PC-3 (cell line): ENCODE data around the gene TNNT1.

ENCODE experiments used
- CTCF ChIP-seq: fragments of 300-600 bp; sonication (generic); conservative IDR thresholded peaks from 2 replicates; pipeline ENCODE4 v1.5.1; 2017; ENCODE audit warnings: antibody characterized with exemption, low read depth, mild to moderate bottlenecking, low read length
- EZH2 ChIP-seq: fragments of 300-600 bp; sonication (generic); IDR thresholded peaks from one replicate; pipeline ENCODE4 v1.6.1; 2017; ENCODE audit warnings: antibody characterized with exemption, mild to moderate bottlenecking, low read length; ENCODE audit not compliant: unreplicated experiment
- EZH2phosphoT487 ChIP-seq: fragments of 300-600 bp; sonication (generic); IDR thresholded peaks from 2 replicates; pipeline ENCODE4 v1.6.1; 2018; ENCODE audit warnings: mild to moderate bottlenecking, antibody characterized with exemption, low read length, borderline replicate concordance

- TF ChIP-seq CTCF: no peak
- no peak for TF ChIP-seq EZH2phosphoT487
- no peak for TF ChIP-seq EZH2
Observed at GRCh38 chr19:55166530-55167268, 17.7 kb upstream of the TNNT1 start, which contains the start of gene DNAAF3.
